CD4-positive, alpha-beta T cell treated with Interleukin-10 for 1 hour (primary cell): Measurements from ENCODE around the gene IFTAP.
A peak's percentile ranks its signal among the peaks of the same experiment; 100 is the strongest.
"Not testable (repeated sequence)": the region's sequence is repeated elsewhere in the genome, so short reads cannot be mapped to it uniquely, and the experiment has no call there.

Experiments used
- DNase-seq: peaks from one replicate; pipeline ENCODE4 v3.0.0-alpha.2; 2020

IFTAP gene, protein sequence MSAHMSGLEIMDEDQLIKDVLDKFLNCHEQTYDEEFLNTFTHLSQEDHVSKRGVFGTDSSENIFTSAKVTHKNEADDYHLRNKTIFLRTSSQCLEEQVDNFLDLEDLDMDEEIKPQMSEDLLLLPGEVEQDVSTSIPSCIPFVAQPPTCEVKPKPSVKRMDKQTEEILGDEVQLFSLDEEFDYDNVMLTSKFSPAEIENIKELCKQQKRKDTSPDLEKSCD

DNA sequence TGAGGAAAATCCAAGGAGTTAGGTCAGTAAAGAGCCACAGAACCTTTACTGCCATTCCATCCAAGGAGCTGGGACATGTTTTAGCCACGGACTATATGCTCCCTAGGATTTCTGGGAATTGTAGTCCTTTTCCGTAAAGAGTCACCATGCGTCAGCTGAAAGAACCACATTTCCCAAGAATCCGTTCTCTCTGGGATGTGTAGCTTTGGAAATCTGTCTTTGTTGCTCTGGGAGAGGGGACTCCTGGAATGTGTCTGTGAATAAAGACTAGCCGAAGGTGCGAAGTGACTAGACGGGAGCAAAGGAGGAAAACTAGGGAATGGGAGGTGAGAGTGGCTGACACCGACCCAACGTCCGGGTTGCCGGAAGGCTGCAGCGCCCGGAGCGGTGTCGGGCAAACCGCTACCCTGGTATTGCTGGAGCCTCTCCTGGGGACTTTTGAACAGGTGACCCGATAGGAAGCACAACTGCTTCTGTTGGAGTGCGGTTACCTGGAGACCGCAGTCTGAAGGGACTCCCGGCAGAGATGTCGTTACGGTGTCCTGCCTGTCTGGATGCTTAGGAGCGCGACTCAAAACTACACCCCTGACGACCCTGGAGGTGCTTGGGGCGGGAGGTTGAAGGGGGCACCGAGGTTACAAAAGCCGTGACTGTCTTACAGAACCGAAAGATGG is at the start of gene IFTAP:
IFTAP (plus strand) TSS at position 187 of the 674 bp plus-strand sequence. CDS start 15,602 bp downstream, outside the sequence.
- DNase-seq: peak; percentile 42

DNA sequence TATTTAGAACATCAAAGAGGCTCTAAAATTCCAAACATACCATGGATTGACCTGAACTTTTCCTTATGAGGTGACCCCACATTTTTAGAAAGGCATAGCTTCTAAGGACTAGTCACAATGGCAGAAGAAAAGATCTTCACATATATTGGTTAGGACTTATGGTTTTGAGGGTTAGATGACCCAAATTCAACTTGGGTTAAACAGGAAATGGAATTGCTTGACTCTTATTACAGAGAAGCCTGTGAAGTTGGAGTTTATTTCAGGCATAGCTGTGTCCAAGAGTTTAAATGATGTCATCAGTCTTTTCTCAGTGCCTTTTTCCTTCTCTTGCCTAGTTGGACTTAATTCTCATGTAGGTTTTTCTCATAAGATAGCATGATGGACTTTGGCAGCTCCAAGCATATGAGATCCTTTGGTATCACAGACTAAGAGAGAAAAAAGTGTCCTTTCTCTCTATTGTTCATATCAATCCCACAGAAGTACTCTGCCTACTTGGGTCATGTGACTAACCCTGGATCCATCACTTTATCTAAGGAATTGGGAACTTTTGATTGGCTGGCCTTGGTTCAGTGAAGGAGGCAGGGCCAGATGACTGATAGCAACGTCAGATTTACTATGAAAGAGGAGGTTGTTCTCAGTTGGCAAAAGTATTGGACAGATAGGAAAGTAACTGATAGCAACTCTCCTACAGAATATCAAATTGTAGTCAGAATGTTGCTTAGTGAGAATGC is 43.8 kb upstream of the IFTAP start:
- no peak for DNase-seq

DNA sequence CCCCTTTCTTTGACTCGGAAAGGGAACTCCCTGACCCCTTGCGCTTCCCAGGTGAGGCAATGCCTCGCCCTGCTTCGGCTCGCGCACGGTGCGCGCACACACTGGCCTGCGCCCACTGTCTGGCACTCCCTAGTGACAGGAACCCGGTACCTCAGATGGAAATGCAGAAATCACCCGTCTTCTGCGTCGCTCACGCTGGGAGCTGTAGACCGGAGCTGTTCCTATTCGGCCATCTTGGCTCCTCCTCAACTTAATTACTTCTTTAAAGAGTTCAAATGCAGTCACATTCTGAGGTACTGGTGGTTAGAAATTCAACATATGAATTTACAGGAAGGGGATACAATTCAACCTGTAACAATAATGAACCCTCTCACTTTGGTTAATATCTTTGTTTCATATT is 36.9 kb upstream of the IFTAP start:
- not testable (repeated sequence) for DNase-seq

DNA sequence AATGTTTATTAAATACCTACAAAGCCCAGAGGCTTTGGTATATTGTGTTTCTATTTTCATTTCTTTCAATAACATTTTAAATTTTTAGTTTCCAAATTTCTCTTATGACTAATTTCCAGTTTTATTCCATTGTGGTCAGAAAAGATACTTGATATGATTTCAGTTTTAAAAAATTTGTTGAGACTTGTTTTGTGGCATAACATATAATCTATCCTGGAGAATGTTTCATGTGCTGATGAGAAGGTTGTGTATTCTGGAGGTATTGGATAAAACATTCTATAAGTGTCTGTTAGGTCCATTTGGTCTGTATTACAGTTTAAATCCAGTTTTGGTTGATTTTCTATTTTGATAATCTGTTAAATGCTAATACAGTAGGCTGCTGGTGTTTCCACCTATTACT is 36.3 kb upstream of the IFTAP start:
- DNase-seq: no peak

DNA sequence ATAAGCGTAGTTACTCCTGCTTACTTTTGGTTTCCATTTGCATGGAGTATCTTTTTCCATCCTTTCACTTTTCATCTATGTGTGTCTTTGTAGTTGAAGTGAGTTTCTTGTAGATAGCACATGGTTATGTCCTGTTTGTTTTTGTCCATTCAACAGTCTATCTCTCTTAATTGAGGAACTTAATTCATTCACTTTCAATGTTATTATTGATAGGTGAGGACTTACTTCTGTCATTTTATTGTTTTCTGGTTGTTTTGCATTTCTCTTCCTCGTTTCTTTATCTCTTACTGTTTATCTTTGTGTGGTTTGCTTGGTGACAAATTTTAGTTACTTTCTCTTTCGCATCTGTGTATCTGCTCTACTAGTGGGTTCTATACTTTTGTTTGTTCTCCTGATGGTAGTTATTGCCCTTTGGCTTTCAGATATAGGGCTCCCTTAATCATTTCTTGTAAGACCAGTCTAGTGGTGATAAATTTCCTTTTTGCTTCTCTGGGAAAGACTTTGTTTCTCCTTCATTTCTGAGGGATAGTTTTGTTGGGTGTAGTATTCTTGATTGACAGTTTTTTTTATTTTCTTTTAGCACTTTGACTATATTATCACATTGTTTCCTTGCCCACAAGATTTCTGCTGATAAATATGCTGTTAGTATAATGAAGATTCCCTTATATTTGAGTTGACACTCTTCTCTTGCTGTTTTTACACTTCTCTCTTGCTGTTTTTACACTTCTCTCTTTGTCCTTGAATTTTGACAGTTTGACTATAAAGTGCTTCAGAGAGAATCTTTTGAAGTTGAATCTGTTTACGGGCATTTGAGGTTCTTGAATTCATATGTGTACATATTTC is 35.5 kb upstream of the IFTAP start:
- peak; percentile 40 for DNase-seq

DNA sequence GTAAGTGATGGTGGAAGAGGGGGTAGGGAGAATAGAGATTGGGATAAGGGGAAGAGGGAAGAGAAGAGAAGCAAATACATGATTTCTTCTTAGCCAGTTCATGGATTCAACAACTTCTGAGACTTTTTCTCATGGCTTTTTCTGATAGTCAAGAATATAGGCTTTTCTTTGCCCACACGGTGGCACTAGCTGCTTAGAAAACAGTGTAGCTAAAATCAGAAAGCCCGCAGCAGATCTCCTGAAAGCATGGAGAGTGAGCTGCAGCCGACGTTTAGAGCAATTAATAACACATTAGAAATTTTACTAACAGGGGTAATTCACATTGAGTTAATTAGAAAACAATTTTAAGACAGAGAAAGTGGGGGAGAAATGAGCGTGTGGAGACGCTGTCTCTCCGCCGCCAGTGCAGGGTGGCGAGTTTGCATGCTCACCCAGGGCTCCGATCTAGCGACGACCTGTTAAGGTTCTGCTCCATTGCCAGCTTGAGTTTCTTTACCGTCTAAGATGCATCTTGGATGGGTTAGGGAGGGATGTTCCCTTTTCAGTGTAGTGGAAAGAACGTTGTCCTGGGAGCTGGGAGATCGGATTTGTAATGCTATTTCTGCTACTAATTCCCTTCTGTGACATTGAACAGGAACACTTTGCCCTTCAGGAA is 29.8 kb upstream of the IFTAP start:
- peak; percentile 63 for DNase-seq

DNA sequence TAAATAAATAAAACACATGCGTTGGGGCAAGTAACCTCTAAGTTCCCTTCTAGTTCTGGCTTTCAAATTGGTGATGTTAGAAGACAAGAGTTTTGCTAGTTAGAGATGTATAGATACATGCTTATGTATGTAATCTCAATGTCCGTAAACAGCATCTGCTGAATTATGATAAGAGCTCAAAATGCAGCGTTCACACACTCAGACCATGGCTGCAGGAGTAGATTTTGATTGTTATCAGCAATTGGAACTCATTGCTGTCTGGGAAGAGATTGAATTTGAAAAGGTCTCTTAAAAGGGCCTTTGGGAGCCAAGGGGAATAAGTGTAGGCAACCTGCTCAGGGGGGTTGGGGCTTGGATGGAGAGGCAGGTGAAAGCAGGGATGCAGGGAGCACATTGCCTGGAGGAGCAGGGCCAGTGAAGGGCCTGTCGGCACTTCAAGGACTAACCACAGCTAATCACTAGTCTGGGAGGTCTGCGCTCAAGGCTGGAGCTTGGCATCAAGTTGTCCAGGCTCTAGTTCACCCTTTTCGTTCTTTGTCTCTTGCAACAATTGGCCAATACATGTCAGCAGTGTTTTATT is 29.2 kb upstream of the IFTAP start:
- no peak for DNase-seq

DNA sequence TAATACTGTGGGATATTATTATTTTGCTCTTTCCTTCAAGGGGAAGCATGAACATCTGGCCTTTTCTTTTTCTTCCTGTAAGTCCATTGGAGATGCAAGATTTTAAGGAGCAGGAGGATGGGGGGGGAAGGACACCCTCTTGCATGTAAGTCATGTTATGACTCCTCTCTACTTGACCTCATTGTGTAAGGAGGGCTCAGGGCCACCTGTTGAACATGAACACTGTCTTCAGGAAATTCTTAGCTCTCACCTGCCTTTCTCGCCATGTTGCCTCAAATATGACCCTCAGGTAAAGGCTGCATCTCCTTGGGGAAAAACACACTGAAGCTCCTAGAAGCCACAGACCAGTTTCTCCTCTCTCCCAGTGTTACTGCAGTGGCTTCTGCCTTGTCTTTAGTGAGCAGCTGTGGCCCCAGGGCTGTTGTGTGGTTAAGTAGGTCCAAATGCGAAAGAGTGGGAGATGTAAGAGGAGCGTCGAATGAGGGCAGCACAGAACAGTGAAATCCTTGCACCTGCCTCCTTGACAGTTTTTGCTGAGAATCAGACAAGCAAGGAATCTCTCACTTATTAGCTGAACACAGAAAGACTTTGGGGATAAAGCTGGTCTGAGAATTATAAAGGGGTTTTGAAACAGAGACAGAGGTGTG is 27.8 kb upstream of the IFTAP start:
- no peak for DNase-seq

DNA sequence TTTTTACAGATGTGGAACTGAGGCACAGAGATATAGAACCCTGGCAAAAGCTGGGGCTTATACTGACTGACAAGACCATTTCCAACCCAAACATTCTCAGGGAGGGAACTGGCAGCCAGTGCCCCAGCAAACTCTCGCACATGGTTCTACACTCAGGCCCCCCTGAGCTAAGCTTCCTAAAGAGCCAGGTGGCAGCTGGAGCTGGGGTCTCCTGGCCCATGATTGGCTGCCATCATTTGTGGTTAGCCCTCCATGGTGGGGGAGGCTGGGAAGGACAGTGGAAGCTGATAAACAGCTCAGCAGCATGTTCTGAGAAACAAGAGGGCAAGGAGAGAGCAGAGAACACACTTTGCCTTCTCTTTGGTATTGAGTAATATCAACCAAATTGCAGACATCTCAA is 26.6 kb upstream of the IFTAP start, which contains the start of gene RAG1:
RAG1 (plus strand) TSS at position 314 of the 400 bp plus-strand sequence. CDS start 5,298 bp downstream, outside the sequence.
- DNase-seq: no peak

DNA sequence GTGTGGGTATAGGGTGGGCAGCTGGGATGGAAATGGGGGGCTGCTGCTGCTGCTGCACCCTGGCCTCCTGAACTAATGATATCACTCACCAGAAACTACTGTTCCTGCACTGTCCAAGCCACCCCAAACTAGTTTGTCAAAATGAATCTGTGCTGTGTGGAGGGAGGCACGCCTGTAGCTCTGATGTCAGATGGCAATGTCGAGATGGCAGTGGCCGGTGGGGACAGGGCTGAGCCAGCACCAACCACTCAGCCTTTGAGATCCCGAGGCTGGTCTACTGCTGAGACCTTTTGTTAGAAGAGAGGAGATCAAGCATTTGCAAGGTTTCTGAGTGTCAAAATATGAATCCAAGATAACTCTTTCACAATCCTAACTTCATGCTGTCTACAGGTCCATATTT is 25.2 kb upstream of the IFTAP start:
- DNase-seq: no peak

DNA sequence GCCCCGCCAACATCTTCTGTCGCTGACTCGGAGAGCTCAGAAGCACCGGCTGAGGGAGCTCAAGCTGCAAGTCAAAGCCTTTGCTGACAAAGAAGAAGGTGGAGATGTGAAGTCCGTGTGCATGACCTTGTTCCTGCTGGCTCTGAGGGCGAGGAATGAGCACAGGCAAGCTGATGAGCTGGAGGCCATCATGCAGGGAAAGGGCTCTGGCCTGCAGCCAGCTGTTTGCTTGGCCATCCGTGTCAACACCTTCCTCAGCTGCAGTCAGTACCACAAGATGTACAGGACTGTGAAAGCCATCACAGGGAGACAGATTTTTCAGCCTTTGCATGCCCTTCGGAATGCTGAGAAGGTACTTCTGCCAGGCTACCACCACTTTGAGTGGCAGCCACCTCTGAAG is 19.8 kb upstream of the IFTAP start:
- no peak for DNase-seq

DNA sequence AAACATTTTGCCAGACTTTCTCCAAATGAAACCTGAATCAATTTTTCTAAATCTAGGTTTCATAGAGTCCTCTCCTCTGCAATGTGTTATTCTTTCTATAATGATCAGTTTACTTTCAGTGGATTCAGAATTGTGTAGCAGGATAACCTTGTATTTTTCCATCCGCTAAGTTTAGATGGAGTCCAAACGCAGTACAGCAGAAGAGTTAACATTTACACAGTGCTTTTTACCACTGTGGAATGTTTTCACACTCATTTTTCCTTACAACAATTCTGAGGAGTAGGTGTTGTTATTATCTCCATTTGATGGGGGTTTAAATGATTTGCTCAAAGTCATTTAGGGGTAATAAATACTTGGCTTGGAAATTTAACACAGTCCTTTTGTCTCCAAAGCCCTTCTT is 16.9 kb upstream of the IFTAP start:
- DNase-seq: no peak

DNA sequence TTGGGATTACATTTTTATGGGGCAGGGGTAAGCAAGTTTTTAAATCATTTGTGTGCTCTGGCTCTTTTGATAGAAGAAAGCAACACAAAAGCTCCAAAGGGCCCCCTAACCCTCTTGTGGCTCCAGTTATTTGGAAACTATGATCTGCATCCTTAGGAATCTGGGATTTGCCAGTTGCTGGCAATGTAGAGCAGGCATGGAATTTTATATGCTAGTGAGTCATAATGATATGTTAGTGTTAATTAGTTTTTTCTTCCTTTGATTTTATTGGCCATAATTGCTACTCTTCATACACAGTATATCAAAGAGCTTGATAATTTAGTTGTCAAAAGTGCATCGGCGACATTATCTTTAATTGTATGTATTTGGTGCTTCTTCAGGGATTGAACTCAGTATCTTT is 16.4 kb upstream of the IFTAP start:
- no peak for DNase-seq

DNA sequence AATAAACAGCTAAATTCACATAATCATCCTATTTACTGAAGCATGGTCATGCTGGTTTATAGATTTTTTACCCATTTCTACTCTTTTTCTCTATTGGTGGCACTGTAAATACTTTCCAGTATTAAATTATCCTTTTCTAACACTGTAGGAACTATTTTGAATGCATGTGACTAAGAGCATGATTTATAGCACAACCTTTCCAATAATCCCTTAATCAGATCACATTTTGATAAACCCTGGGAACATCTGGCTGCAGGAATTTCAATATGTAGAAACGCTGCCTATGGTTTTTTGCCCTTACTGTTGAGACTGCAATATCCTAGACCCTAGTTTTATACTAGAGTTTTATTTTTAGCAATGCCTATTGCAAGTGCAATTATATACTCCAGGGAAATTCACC is 15.8 kb upstream of the IFTAP start:
- no peak for DNase-seq

DNA sequence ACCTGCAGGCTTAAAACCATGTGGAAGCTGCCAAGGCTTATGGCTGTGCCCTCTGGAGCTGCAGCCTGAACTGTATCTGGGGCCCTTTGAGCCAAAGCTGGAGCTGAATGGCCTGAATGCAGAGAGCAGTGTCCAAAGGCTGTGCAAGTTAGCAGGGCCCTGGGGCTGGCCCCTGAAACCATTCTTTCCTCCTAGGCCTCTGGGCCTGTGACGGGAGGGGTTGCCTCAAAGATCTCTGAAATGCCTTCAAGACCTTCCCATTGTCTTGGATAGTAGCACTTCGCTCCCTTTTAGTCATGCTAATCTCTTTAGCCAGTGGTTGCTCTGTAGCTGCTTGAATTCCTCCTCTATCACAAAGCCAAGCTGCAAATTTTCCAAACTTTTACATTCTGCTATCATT is 12.8 kb upstream of the IFTAP start:
- DNase-seq: no peak

DNA sequence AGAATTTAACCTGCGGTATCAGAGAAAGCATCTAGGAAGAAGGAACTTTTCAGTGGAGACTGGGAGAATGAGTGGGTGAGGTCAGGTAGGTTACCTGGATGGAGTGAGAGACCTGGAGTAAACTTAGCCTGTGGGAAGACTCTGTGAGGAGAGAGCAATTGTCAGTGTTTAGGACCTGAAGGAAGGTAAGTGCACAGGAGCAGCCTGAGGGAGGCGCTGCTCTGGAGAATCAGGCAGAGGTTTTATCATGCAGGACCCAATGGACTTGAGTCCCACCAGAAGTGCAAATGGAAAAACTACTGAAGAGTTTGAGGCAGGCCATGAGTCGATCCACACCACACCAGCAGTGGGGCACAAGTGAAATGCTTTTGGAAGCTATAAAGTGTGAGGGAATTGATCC is 10.6 kb upstream of the IFTAP start:
- no peak for DNase-seq

DNA sequence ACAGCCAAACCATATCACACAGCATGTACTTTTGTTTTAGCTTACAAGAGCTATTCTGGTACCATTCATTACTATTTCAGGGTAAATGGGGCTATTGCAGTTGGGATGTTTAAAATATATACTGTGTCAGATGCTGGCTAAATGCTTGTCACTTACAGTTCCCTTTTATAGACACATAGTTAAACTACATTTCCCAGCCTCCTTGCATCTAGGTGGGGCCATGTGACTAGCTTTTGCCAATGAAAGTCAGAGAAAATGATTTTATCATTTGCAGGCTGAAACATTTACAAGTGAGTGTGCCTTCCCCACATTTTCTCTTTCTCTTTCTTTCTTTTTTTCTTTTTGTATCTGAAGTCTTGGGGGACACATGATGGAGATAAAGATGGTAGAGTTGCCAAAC is 7.8 kb upstream of the IFTAP start:
- DNase-seq: no peak

DNA sequence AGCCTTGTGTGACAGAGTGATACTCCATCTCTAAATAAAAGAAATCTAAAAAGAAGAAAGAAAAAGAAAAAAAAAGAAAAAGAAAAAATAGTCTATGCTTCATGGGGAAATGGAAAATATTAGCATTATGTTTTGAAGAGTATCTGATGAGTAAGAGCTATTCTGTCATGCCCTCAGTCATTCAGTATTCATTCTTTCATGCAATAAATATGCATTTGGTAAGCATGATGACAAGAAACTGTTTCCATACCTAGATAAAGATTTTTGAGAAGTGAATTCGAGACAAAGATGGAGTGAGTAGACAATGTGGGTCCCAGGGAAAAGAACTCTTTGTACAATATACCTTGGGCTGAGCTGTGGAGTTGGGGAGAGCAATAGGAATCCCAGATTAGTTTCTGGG is 6.2 kb upstream of the IFTAP start:
- DNase-seq: no peak

DNA sequence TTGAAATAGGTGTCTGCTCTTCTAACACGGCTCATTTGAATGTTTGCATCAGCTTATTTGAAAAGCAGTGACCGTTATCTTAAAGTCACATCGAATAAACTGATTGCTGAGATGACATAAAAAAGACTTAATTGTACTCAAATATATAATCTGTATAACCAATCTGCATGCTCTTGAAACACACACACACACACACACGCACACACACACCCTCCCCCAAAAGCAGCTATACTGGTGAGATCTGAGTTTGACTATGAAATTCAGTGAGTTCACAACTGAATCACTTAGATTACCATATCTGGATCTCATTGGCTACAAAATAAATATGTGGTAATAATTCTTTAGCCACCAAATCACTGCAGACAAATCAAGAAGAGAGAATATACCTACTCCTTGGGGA is 3.8 kb upstream of the IFTAP start:
- DNase-seq: no peak

DNA sequence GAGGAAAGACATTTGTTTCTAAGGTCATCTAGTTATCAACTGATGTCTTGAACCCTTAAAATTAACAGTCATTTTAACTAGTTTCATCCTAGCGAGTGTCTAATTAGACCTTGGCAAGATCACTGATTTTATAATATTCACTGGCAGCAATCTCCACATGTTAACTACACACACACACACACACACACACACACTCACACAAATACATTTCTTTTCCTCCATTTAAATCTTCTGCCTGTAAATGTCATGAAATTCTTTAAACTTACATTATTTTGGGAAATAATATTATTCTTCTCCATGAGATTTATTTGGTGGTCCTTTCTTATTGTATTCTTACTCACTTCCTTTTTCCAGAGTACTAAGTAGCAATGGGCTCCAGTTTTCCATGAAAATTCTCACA is 2.9 kb upstream of the IFTAP start:
- no peak for DNase-seq

DNA sequence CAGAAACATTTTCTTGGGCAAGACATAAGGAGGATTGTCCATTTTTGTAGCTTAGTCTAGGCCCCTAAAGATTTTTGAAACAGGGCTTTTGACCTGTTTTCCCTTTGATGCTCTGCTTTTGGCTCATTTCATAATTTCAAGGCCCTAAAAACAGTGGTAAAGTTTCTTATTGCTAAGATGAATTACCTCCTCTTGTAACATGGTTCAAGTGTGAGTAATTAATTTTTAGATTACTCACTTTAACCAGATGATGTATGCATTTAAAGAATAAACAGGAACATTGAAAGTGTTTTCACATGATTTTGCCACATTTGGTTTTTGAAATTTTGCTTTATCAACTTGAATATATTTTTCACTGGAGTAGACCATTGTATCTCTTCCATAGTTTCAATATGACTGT is 2.6 kb downstream of the IFTAP start:
- no peak for DNase-seq

DNA sequence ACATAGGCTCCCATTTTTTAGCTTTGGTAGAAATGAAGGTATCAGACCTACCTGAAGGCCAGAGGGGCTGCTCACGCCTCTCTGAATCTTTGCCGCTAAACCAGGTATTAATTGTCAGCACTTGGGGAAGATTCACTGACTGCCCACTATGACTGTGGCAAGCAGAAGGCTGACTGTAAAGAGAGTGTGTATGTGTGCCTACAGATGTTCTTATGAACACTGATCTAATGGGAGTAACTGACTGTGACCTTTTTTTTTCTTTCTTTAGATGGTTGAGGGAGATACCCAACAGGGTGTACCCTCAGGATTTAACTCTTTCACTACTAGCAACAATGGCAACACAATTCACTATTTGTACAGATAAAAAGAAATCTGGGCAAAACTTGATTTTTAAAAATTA is 3.7 kb downstream of the IFTAP start, which contains the start of gene RAG2:
RAG2 (minus strand) TSS at position 186 of the 400 bp plus-strand sequence. CDS start 4,068 bp downstream, outside the sequence.
- no peak for DNase-seq
